ENCODE data around the gene MPZL2.

- TF ChIP-seq CTCF (conservative IDR thresholded peaks at IDR 0.05; ENCODE audit: low read depth in 2 of 2) (no peak), ETS1 (IDR thresholded peaks at IDR 0.05) (no peak), JUNB (IDR thresholded peaks at IDR 0.05; ENCODE audit: unreplicated experiment) (no peak), EZH2phosphoT487 (IDR thresholded peaks at IDR 0.05; ENCODE audit: unreplicated experiment) (no peak), POLR2AphosphoS5 (IDR thresholded peaks at IDR 0.05; ENCODE audit: low read depth) (no peak), ZNF331 (CRISPR knock-in tag; IDR thresholded peaks at IDR 0.05; ENCODE audit: low read depth) (no peak), CREB1 (CRISPR knock-in tag; IDR thresholded peaks at IDR 0.05; ENCODE audit: low read depth) (no peak), EZH2 (IDR thresholded peaks at IDR 0.05; ENCODE audit: low read depth, unreplicated experiment) (no peak), NANOG (IDR thresholded peaks at IDR 0.05; ENCODE audit: borderline replicate concordance) (no peak), ZNF114 (CRISPR knock-in tag; IDR thresholded peaks at IDR 0.05) (no peak), STAT1 (IDR thresholded peaks at IDR 0.05; ENCODE audit: unreplicated experiment) (no peak)
- TF ChIP-seq, protein P1, sequence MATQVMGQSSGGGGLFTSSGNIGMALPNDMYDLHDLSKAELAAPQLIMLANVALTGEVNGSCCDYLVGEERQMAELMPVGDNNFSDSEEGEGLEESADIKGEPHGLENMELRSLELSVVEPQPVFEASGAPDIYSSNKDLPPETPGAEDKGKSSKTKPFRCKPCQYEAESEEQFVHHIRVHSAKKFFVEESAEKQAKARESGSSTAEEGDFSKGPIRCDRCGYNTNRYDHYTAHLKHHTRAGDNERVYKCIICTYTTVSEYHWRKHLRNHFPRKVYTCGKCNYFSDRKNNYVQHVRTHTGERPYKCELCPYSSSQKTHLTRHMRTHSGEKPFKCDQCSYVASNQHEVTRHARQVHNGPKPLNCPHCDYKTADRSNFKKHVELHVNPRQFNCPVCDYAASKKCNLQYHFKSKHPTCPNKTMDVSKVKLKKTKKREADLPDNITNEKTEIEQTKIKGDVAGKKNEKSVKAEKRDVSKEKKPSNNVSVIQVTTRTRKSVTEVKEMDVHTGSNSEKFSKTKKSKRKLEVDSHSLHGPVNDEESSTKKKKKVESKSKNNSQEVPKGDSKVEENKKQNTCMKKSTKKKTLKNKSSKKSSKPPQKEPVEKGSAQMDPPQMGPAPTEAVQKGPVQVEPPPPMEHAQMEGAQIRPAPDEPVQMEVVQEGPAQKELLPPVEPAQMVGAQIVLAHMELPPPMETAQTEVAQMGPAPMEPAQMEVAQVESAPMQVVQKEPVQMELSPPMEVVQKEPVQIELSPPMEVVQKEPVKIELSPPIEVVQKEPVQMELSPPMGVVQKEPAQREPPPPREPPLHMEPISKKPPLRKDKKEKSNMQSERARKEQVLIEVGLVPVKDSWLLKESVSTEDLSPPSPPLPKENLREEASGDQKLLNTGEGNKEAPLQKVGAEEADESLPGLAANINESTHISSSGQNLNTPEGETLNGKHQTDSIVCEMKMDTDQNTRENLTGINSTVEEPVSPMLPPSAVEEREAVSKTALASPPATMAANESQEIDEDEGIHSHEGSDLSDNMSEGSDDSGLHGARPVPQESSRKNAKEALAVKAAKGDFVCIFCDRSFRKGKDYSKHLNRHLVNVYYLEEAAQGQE (IDR thresholded peaks at IDR 0.05; ENCODE audit: unreplicated experiment), result no peak
These were observed 37.6 kb upstream of the MPZL2 start for GRCh38 chr11:118301600-118302195.
